ENCODE data around the gene CNTN6. TPM values are rescaled to one million over a fixed set of nuclear protein-coding genes. Genes with fewer than 3 reads are reported as not detected.

The CNTN6 gene
- total RNA-seq, 1 experiment from 2014 or later, result not detected

DNA sequence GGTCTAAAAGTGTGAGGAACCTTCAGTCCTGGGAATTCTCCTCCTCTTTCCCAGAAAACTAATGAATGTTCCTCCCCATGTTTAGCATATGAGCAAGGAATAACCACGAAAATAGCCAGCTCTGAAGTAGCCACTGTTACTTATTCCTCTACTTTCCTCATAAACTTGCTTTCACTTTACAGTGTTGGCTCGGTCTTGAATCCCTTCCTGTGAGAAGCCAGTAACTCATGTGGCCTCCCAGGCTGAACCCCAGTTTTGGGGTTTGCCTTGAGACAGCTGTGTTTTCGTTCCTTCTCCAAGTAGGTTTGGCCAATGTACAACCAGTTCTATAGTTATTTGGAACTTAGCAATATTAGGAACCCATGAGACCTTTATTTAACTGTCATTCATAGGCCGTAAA lies 195.0 kb downstream of the CNTN6 start:
- Histone ChIP-seq H3K36me3 (replicated peaks; ENCODE audit: control insufficient read depth, insufficient read depth, low read length) (no peaks in the 10 kb centered on the region), H3K4me3 (ENCODE audit: insufficient read depth, low read depth, low read length) (no peak overlapping the region), H3K27me3 (ENCODE audit: control insufficient read depth, insufficient read depth, low read length) (no peaks in the 10 kb centered on the region)
- no peak for DNase-seq

DNA sequence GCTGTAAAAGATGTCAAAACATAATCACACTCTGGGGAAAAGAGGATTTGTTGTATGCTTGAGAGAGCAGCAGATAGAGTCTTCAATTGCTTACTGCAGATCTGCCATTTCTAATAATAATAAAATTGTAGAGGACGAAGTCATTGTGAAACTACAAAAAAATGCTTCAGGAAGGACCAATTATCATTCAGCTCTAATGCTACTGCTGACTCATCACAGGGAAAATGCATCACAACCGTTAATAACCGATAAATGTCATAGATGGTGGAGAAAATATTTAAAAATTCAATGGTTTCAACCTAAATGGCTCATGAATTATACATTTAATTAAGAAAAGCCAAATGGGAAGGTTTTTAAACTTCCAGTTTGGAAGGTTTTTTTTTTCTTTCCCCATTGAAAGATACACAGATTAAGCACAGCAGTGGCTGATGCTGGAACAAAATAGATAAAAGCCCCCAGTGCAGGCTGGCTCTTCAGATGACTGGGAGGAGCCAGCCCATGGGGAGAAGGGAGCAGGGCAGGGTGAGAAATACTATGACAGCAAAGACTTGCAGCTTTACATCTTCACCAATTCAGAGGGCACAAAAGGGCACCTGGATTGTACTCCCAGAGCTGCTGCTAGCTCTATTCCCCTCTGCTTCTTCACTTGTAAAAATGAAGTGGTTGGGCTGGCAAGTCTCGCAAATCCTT lies 196.1 kb downstream of the CNTN6 start:
- H3K4me3 ChIP-seq (ENCODE audit: insufficient read depth, low read depth, low read length), result no peak overlapping the region
- H3K36me3 ChIP-seq (replicated peaks; ENCODE audit: control insufficient read depth, insufficient read depth, low read length), result no peaks in the 10 kb centered on the region
- peak; percentile 15 for DNase-seq
- H3K27me3 ChIP-seq (ENCODE audit: control insufficient read depth, insufficient read depth, low read length), result no peaks in the 10 kb centered on the region

DNA sequence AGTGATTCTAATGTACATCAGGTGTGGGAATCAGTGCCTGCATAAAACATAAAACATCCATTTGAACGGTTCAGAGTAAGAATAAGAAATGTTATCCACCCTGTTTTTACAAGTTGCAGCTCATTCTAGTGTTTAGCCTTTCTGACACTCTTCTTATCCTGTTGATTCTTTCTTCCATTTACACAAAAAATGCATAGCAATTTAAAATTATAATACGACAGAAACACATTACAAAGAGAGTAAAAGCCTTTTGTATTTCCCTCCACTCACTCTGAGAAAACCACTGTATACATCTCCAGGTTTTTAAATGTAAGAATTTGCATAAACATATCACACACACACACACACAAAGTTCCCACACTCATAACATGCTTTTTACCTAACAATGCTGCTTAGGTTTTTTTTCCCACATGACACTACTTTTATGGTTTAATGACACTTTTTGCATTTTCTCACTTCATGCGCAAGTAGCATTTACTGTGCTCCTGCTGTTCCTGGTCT lies 199.8 kb downstream of the CNTN6 start:
- H3K36me3 ChIP-seq (replicated peaks; ENCODE audit: control insufficient read depth, insufficient read depth, low read length), result no peaks in the 10 kb centered on the region
- no peak for DNase-seq
- no peaks in the 10 kb centered on the region for H3K27me3 ChIP-seq (ENCODE audit: control insufficient read depth, insufficient read depth, low read length)
- no peak overlapping the region for H3K4me3 ChIP-seq (ENCODE audit: insufficient read depth, low read depth, low read length)

DNA sequence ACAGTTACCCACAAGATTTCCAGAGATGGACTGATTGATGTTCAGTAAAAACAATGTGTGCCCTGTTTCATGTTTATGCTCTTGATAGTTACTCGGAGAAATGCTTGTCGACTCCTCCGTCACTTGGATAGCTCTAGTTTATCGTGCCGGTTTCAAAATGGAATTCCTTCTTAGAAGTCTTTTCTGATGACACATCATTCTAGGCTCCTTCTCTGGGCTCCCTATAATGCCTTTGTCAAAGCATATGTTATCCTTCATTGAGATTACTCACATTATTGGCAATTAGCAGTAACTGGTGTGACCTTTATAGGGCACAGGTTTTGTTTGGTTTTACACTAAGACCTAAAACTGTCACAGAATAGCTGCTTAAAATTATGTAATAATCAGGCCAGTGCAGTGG lies 201.8 kb downstream of the CNTN6 start:
- H3K27me3 ChIP-seq (ENCODE audit: control insufficient read depth, insufficient read depth, low read length), result no peaks in the 10 kb centered on the region
- no peak for DNase-seq
- no peaks in the 10 kb centered on the region for H3K36me3 ChIP-seq (replicated peaks; ENCODE audit: control insufficient read depth, insufficient read depth, low read length)
- H3K4me3 ChIP-seq (ENCODE audit: insufficient read depth, low read depth, low read length), result no peak overlapping the region

DNA sequence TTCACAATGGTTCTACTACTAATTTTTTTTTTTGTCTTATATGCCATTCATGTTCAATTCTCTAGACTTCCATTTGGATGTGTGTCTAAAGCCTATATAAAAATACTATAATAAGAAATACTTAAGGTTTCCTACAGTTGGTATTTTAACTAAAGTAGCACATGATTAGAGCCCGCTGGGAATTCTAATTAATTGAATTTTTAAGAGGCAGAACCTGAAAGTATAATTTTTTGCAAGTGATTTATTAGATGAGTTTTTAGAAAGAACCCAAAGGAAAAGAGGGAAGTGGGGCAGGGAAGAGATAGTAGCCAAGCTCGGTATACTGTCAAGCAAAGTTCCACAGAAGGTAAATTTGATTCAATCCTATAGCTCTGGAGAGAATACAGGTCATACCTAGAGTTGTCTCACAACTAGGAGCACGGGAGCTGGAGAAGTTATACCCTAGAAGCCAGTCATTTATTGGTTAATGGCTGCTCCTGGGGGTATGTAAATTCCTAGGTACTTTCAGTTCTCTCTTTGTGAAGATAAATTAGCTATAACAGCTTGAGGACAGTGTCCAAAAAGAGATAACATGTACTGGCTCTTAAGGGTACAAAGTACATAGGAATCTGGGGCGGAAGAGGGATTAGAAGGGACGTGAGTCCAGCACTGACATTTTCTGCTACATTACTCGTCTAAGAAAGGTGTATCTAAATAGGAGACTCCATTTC lies 225.6 kb downstream of the CNTN6 start:
- Histone ChIP-seq H3K36me3 (replicated peaks; ENCODE audit: control insufficient read depth, insufficient read depth, low read length) (no peaks in the 10 kb centered on the region), H3K4me3 (ENCODE audit: insufficient read depth, low read depth, low read length) (no peak overlapping the region), H3K27me3 (ENCODE audit: control insufficient read depth, insufficient read depth, low read length) (no peaks in the 10 kb centered on the region)
- no peak for DNase-seq

DNA sequence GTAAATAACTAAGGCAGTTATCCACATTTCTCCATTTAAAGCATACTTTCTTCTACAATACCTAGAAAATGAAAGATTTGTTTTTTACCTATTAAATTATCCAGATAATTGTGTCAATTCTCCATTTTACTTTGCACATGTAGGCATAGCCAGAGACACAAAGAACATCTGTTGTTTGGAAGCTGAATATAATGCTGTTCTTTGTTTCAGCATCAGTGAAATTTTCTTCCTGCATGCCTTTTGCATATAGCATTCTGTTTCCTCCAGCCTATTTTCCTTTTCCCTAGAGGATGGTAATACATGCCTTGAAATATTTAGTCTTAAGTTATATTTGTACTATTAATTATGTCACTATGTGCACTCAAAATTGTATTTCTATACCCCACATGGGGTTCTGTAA lies 233.7 kb downstream of the CNTN6 start:
- DNase-seq, result no peak
- H3K4me3 ChIP-seq (ENCODE audit: insufficient read depth, low read depth, low read length), result no peak overlapping the region
- no peaks in the 10 kb centered on the region for H3K36me3 ChIP-seq (replicated peaks; ENCODE audit: control insufficient read depth, insufficient read depth, low read length)
- no peaks in the 10 kb centered on the region for H3K27me3 ChIP-seq (ENCODE audit: control insufficient read depth, insufficient read depth, low read length)

DNA sequence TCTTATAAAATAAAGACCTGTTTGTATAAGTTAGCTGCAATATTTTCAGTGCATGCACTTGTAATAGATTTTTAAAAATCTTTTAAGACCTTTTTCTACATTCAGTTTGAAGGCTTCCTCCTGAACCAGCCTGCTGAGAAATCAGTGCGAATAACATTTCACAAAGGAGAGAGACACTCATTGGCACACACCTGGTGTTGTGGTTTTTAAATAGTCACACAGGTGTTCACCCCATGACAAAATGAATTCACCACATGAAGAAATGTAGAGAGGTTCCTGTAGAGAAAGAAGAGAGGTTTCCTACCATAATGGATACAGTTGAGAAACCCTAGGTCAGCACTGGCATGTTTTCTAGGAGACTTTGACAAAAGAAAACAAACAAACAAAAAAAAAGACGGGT lies 237.3 kb downstream of the CNTN6 start:
- Histone ChIP-seq H3K27me3 (ENCODE audit: control insufficient read depth, insufficient read depth, low read length) (no peaks in the 10 kb centered on the region), H3K4me3 (ENCODE audit: insufficient read depth, low read depth, low read length) (no peak overlapping the region), H3K36me3 (replicated peaks; ENCODE audit: control insufficient read depth, insufficient read depth, low read length) (no peaks in the 10 kb centered on the region)
- DNase-seq, result no peak

DNA sequence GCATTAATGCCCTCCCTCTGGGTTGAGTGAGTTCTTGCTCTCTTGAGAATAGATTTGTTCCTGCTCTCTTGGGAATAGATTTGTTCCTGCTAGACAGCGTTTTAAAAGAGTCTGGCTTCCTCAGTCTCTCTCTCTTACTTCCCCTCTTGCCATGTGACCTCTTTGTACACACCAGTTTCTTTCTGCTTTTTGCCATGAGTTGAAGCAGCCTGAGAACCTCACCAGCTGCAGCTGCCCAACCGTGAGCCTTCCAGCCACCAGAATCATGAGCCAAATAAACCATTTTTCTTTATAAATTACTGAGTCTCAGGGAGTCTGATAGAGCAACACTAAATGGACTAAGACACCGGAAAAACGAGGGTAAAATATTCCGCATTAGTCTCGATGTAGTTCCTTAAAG lies 253.6 kb downstream of the CNTN6 start:
- H3K36me3 ChIP-seq (replicated peaks; ENCODE audit: control insufficient read depth, insufficient read depth, low read length), result no peaks in the 10 kb centered on the region
- H3K27me3 ChIP-seq (ENCODE audit: control insufficient read depth, insufficient read depth, low read length), result no peaks in the 10 kb centered on the region
- no peak for DNase-seq
- no peak overlapping the region for H3K4me3 ChIP-seq (ENCODE audit: insufficient read depth, low read depth, low read length)

DNA sequence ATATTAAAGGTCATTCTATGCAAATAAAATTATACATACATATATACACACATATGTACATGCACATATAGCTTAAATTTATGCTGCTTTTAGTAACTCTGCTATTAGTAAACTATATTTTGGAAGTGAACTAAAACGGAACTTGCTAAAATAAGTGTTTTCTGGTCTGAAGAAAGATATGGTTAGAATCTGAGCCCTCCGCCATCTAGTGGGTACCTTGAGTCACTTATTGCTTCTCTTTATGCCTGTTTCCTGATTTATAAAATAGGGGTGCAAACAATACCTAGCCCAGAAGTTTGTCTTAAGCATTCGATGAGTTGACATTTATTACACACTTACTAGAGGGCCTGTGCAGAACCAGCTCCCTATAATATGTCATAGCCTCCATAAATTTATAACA lies 255.7 kb downstream of the CNTN6 start:
- no peaks in the 10 kb centered on the region for H3K36me3 ChIP-seq (replicated peaks; ENCODE audit: control insufficient read depth, insufficient read depth, low read length)
- DNase-seq, result no peak
- H3K27me3 ChIP-seq (ENCODE audit: control insufficient read depth, insufficient read depth, low read length), result no peaks in the 10 kb centered on the region
- no peak overlapping the region for H3K4me3 ChIP-seq (ENCODE audit: insufficient read depth, low read depth, low read length)

DNA sequence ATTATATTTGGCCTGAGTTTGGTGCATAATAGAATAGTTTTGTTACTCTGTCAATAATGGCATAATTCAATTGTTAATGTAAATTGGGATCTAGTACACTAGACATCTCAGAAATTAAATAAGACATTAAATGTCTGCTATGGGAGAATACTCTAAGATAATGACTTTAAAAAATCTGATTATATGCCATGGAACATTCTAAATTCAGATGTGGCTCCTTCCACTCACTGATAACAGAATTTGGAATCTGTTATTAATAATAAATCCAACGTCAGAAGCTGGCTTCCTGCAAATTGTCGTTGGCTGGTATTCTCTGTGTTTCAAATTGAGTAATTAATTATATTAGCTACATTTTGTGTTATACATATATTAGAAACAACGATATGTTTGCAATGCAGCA lies 258.1 kb downstream of the CNTN6 start:
- Histone ChIP-seq H3K4me3 (ENCODE audit: insufficient read depth, low read depth, low read length) (no peak overlapping the region), H3K36me3 (replicated peaks; ENCODE audit: control insufficient read depth, insufficient read depth, low read length) (no peaks in the 10 kb centered on the region), H3K27me3 (ENCODE audit: control insufficient read depth, insufficient read depth, low read length) (no peaks in the 10 kb centered on the region)
- DNase-seq, result no peak

DNA sequence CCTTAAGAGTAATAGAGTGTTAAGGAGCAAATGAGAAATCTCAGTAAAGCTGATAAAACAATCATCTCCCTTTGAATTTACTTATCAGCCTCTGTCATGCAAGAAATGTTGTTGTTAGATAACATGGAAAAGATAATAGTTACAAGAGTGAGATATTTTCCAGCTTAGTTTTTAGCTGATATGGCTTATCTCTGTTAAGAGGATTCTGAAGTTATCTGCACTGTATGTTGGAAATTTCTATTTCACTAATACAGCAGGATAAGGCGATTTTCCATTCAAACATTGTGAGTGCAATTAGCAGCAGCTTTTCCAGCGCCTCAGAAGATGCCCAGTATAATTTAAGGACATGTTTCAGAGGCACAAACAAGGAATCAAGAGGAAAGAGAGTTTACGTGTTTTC lies 262.9 kb downstream of the CNTN6 start:
- no peak for DNase-seq
- Histone ChIP-seq H3K4me3 (ENCODE audit: insufficient read depth, low read depth, low read length) (no peak overlapping the region), H3K27me3 (ENCODE audit: control insufficient read depth, insufficient read depth, low read length) (no peaks in the 10 kb centered on the region), H3K36me3 (replicated peaks; ENCODE audit: control insufficient read depth, insufficient read depth, low read length) (no peaks in the 10 kb centered on the region)

DNA sequence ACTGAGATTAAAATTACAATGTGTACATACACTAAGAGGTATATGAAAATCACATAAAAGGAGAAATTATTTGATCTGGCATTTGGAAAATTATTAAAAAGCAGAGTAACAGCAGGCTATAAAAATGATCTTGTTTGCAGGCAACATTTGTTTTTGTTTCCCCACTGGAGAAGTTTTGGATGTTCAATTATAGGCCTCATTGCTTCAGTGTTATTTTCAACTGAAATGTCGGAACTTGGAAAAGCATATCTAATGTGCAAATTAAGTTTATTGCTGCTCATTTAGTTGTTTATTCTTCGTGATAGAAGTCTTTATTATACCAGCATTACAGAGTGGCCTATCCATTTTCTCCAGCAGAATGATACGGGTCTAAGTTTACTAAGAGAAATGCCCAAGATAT lies 263.3 kb downstream of the CNTN6 start:
- Histone ChIP-seq H3K27me3 (ENCODE audit: control insufficient read depth, insufficient read depth, low read length) (no peaks in the 10 kb centered on the region), H3K4me3 (ENCODE audit: insufficient read depth, low read depth, low read length) (no peak overlapping the region), H3K36me3 (replicated peaks; ENCODE audit: control insufficient read depth, insufficient read depth, low read length) (no peaks in the 10 kb centered on the region)
- no peak for DNase-seq

DNA sequence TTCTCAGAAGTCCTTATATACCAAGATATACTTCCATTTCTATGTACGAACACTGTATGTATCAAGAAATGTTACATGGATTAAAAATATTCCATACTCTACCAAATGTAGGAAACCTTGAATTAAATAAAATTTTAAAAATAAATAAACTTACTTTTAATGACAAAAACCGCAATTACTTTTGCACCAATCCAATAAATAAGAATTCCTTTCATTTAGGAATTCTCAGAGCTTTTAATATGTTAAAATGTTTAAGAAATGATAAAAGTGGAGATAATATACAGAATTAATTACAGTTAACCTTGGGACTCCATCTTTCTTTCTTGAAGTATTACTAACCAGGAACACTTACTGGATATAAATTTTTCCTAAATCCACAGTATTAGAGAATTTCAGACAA lies 272.7 kb downstream of the CNTN6 start:
- DNase-seq, result no peak
- H3K4me3 ChIP-seq (ENCODE audit: insufficient read depth, low read depth, low read length), result no peak overlapping the region
- H3K36me3 ChIP-seq (replicated peaks; ENCODE audit: control insufficient read depth, insufficient read depth, low read length), result no peaks in the 10 kb centered on the region
- no peaks in the 10 kb centered on the region for H3K27me3 ChIP-seq (ENCODE audit: control insufficient read depth, insufficient read depth, low read length)

DNA sequence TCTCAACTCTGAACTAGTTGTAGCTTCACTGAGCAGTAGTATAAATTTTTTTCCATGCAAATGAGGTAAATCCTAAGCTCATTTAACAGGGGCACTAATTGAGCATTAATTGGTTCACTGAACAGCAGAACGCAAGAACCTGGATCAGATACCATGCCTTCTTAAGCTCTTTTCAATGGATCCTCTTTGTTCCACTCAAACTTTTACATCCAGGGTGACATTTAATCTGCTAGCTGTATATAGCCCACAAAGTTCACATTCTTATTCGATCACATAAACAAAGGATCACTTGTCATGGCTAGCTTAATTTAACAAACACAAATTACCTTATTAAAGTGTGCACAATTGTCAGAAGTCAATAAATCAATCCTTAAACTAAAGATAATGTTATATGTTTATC lies 281.6 kb downstream of the CNTN6 start:
- H3K36me3 ChIP-seq (replicated peaks; ENCODE audit: control insufficient read depth, insufficient read depth, low read length), result no peaks in the 10 kb centered on the region
- H3K27me3 ChIP-seq (ENCODE audit: control insufficient read depth, insufficient read depth, low read length), result no peaks in the 10 kb centered on the region
- DNase-seq, result no peak
- H3K4me3 ChIP-seq (ENCODE audit: insufficient read depth, low read depth, low read length), result no peak overlapping the region

DNA sequence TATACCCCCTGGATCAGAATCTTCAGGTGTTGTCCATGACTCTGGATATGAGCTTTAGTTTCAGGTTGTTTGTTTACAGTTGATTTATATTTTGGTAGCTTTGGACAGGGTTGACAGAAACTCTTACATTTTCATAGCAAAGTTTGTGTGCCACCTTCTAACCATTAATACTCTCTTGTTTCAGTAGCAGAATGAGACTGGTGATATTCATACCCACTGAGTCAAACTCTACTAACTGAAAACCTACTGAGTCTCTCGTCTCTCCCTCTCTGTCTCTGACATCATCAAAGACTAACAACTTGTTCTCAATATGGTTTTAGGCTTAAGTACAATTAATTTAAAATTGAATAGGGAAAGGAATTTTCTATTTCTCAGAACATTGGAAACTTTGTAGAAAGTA lies 282.3 kb downstream of the CNTN6 start:
- Histone ChIP-seq H3K27me3 (ENCODE audit: control insufficient read depth, insufficient read depth, low read length) (no peaks in the 10 kb centered on the region), H3K36me3 (replicated peaks; ENCODE audit: control insufficient read depth, insufficient read depth, low read length) (no peaks in the 10 kb centered on the region), H3K4me3 (ENCODE audit: insufficient read depth, low read depth, low read length) (no peak overlapping the region)
- no peak for DNase-seq

Measured in H7 (cell line).